ENCODE data around the gene MOSPD3. TPM values are rescaled to one million over a fixed set of nuclear protein-coding genes. Genes with fewer than 3 reads are reported as not detected.

Gene MOSPD3
- total and polyA plus RNA-seq, 2 of the 13 experiments (the other 11 are each of a cell fraction or from before 2014, with no cell fraction given): 7.6 to 8.8 TPM

- Histone ChIP-seq H2AFZ (ENCODE audit: low read length) (no peak overlapping the region), H3K4me1 (ENCODE audit: insufficient read depth, low read length) (peaks cover 44% of the 10 kb centered on the region), H3K36me3 (replicated peaks in 1 of 2; ENCODE audit: control insufficient read depth in 1 of 2, insufficient read depth in 2 of 2, low read length in 2 of 2) (no peaks in the 10 kb centered on the region), H4K20me1 (ENCODE audit: insufficient read depth, low read length) (no peaks in the 10 kb centered on the region), H3K9ac (ENCODE audit: insufficient read depth, low read depth, low read length) (no peak overlapping the region), H3K4me3 (replicated peaks in 1 of 3; ENCODE audit: insufficient read depth in 1 of 3, low read depth in 2 of 3, low read length in 3 of 3) (peak overlapping the region in 2 of 3 experiments; percentile 36 to 71; a peak in 2 of 6 replicates), H3K79me2 (ENCODE audit: insufficient read depth, low read length) (no peaks in the 10 kb centered on the region), H3K27ac (ENCODE audit: extremely low read length, insufficient read depth, low read length) (no peak overlapping the region), H3K4me2 (ENCODE audit: low read depth, low read length) (peak overlapping the region; percentile 86), H3K27me3 (ENCODE audit: control insufficient read depth in 1 of 2, insufficient read depth in 2 of 2, low read length in 2 of 2) (0 out of 5 replicates have a peak, but pooled peaks cover 0 to 2% of the 10 kb centered on the region in 2 experiments), H3K9me3 (ENCODE audit: low read length) (no peaks in the 10 kb centered on the region)
- BruUV-seq (replicated peaks): no TSS peak
- no peak for FAIRE-seq
- ChIA-PET CTCF (ENCODE audit: low intra/inter-chr PET ratio, low total read pairs) (no interaction called here), POLR2A (interaction anchor here (1.2 to 2.9 kb wide), 4 partner anchors 9 to 272 kb away, joined by 3 to 19 read pairs (median 10); partner anchors contain the start of genes FBXO24, LRCH4, MOSPD3 and POP7)
- TF ChIP-seq ZNF343 (CRISPR knock-in tag; IDR thresholded peaks at IDR 0.05) (no peak), ZNF574 (CRISPR knock-in tag; IDR thresholded peaks at IDR 0.05) (0 out of 2 replicates have a peak, but pooled peaks have one; percentile 5)
- WGBS (ENCODE audit: low lambda C conversion rate): 46% methylated on average over 20 of the region's 21 CpGs
- DNase-seq (ENCODE audit: low spot score): no peak
- peak; percentile 5; the same call in 1 of the 3 replicates for ATAC-seq
- in situ Hi-C loops (cut with HindIII; ENCODE audit: extremely low pct_ligation_motif_present, low pct_unique_long_range_greater_than_20kb) (no loop called here), intact Hi-C loops (cut with micrococcal nuclease; ENCODE audit: unreplicated experiment) (no loop called here)
These were observed 9.2 kb upstream of the MOSPD3 start for GRCh38 chr7:100602889-100603725.

- Histone ChIP-seq H2AFZ (ENCODE audit: low read length) (no peak overlapping the region), H3K27me3 (ENCODE audit: control insufficient read depth in 1 of 2, insufficient read depth in 2 of 2, low read length in 2 of 2) (0 out of 5 replicates have a peak, but pooled peaks cover 0 to 2% of the 10 kb centered on the region in 2 experiments), H3K27ac (ENCODE audit: extremely low read length, insufficient read depth, low read length) (no peak overlapping the region), H3K9ac (ENCODE audit: insufficient read depth, low read depth, low read length) (no peak overlapping the region), H4K20me1 (ENCODE audit: insufficient read depth, low read length) (no peaks in the 10 kb centered on the region), H3K4me2 (ENCODE audit: low read depth, low read length) (no peak overlapping the region), H3K4me1 (ENCODE audit: insufficient read depth, low read length) (peaks cover 44% of the 10 kb centered on the region), H3K9me3 (ENCODE audit: low read length) (no peaks in the 10 kb centered on the region), H3K4me3 (replicated peaks in 1 of 3; ENCODE audit: insufficient read depth in 1 of 3, low read depth in 2 of 3, low read length in 3 of 3) (no peak overlapping the region), H3K79me2 (ENCODE audit: insufficient read depth, low read length) (no peaks in the 10 kb centered on the region), H3K36me3 (replicated peaks in 1 of 2; ENCODE audit: control insufficient read depth in 1 of 2, insufficient read depth in 2 of 2, low read length in 2 of 2) (no peaks in the 10 kb centered on the region)
- FAIRE-seq (no peak), ATAC-seq (no peak), DNase-seq (ENCODE audit: low spot score) (no peak)
- intact Hi-C loops (cut with micrococcal nuclease; ENCODE audit: unreplicated experiment) (no loop called here), in situ Hi-C loops (cut with HindIII; ENCODE audit: extremely low pct_ligation_motif_present, low pct_unique_long_range_greater_than_20kb) (no loop called here)
- TF ChIP-seq ZNF768 (CRISPR knock-in tag; IDR thresholded peaks at IDR 0.05) (no peak), ELF4 (CRISPR knock-in tag; IDR thresholded peaks at IDR 0.05; ENCODE audit: borderline replicate concordance) (no peak), HMG20B (CRISPR knock-in tag; conservative IDR thresholded peaks at IDR 0.05) (no peak), MTERF4 (CRISPR knock-in tag; IDR thresholded peaks at IDR 0.05) (no peak), NFE2 (CRISPR knock-in tag; IDR thresholded peaks at IDR 0.05) (no peak), CREM (IDR thresholded peaks at IDR 0.05) (no peak), CREM (CRISPR knock-in tag; IDR thresholded peaks at IDR 0.05) (no peak), ZNF572 (CRISPR knock-in tag; IDR thresholded peaks at IDR 0.05) (no peak), NFKBIZ (CRISPR knock-in tag; IDR thresholded peaks at IDR 0.05) (no peak), ARNTL (CRISPR knock-in tag; IDR thresholded peaks at IDR 0.05) (no peak), POLR2G (IDR thresholded peaks at IDR 0.05; ENCODE audit: low read depth, low read length) (no peak)
- TF ChIP-seq, protein P1, sequence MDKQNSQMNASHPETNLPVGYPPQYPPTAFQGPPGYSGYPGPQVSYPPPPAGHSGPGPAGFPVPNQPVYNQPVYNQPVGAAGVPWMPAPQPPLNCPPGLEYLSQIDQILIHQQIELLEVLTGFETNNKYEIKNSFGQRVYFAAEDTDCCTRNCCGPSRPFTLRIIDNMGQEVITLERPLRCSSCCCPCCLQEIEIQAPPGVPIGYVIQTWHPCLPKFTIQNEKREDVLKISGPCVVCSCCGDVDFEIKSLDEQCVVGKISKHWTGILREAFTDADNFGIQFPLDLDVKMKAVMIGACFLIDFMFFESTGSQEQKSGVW (CRISPR knock-in tag; IDR thresholded peaks at IDR 0.05; ENCODE audit: borderline replicate concordance): no peak
- WGBS (ENCODE audit: low lambda C conversion rate): 86% methylated on average over 6 of the region's 10 CpGs
- CTCF ChIA-PET (ENCODE audit: low intra/inter-chr PET ratio, low total read pairs): no interaction called here
- no TSS peak for BruUV-seq (replicated peaks)
- POLR2A ChIA-PET: interaction anchor here (2.7 to 2.9 kb wide), 2 partner anchors 9 to 18 kb away, joined by 16 to 19 read pairs; partner anchors contain the start of genes FBXO24, LRCH4 and MOSPD3
These were observed 8.7 kb upstream of the MOSPD3 start for GRCh38 chr7:100603726-100604027.
